Fibroblast of mammary gland (primary cell): Measurements from ENCODE around the gene COQ5.

Source experiments
- DNase-seq: peaks from one replicate; pipeline ENCODE4 v3.0.0-alpha.2; 2010; ENCODE audit warnings: low read depth
- H3K4me3 ChIP-seq: 2 replicates; pipeline ENCODE4 v1.5.1; 2011; ENCODE audit warnings: low read depth, mild to moderate bottlenecking, low read length, moderate library complexity; ENCODE audit not compliant: control insufficient read depth
- TF ChIP-seq, protein P1 (sequence below): conservative IDR thresholded peaks from 2 replicates; pipeline ENCODE4 v1.5.1; 2011; ENCODE audit warnings: low read depth, low read length, inconsistent platforms; ENCODE audit not compliant: control insufficient read depth, insufficient read depth

Gene COQ5

DNA sequence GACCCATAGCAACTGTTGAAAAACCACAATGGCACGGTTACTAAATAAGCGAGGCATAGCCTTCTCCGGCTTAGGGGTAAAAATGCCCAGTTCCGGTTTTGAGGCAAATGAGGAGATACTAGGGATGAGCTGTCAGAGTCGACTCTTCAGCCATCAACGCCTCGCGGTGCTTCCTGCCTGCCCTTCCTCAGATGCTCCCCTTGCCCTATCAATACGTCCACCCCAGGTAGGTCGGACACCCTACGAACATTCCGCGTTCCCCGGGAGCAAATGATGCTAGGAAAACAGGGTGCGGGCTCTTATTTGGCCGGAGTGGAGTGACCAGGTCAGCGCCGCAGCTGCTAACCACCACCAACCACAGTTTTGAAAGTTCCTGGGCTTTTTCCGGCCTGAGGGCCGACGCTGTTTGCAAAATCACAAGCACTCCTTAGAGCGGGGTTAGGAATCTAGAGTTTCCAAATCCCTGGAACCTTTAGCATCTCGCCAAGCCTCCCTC is 60.6 kb downstream of the COQ5 start:
- TF ChIP-seq, protein P1, sequence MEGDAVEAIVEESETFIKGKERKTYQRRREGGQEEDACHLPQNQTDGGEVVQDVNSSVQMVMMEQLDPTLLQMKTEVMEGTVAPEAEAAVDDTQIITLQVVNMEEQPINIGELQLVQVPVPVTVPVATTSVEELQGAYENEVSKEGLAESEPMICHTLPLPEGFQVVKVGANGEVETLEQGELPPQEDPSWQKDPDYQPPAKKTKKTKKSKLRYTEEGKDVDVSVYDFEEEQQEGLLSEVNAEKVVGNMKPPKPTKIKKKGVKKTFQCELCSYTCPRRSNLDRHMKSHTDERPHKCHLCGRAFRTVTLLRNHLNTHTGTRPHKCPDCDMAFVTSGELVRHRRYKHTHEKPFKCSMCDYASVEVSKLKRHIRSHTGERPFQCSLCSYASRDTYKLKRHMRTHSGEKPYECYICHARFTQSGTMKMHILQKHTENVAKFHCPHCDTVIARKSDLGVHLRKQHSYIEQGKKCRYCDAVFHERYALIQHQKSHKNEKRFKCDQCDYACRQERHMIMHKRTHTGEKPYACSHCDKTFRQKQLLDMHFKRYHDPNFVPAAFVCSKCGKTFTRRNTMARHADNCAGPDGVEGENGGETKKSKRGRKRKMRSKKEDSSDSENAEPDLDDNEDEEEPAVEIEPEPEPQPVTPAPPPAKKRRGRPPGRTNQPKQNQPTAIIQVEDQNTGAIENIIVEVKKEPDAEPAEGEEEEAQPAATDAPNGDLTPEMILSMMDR, result no peak
- peak; percentile 66 for DNase-seq
- peak overlapping the region; percentile 81 for H3K4me3 ChIP-seq

DNA sequence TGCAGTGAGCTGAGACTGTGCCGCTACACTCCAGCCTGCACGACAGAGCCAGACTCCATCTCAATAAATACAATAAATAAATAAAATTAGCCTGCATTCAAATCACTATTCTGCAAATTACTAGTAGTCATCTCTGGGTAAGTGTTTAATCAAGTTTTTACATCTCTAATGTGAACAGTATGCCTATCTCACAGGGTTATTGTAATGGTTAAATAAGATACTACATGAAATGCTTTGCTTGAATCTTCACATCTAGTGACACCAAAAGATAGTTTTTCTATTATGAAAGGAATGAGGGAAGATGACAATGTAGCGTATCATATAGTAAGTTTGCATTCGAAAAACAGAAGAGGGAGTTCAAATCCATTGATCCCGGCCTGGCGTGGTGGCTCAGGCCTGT is 61.5 kb downstream of the COQ5 start:
- DNase-seq, result no peak
- TF ChIP-seq, protein P1, result no peak
- no peak overlapping the region for H3K4me3 ChIP-seq

DNA sequence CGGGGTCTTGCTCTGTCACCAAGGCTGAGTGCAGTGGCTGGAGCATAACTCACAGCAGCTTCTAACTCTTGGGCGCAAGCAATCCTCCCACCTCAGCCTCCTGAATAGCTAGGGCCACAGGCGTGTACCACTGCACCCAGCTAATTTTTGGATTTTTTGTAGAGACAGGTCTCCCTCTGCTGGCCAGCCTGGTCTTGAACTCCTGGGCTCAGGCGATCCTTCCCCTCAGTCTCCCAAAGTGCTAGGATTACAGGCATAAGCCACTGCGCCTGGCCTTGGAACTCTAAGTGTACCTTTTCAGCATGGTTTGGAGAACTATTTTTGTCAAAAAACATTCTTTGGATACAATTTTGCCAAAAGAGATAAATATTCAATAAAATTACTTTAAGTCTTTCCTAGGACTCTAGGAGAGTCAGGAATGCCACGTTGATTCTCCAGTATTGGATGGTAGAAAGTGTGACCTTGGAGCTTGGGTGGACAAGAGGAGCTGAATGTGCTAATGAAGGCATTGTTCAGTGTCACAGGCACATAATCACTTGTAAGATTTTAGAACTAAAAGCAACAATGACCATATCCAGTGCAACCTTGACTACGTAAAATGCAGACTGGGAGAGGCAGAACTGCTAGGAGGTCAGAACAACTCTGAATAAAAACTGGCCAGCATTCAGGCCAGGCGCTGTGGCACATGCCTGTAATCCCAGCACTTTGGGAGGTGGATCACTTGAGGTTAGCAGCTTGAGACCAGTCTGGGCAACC is 62.2 kb downstream of the COQ5 start:
- no peak overlapping the region for H3K4me3 ChIP-seq
- peak; percentile 61 for DNase-seq
- TF ChIP-seq, protein P1, result peak; percentile 58

DNA sequence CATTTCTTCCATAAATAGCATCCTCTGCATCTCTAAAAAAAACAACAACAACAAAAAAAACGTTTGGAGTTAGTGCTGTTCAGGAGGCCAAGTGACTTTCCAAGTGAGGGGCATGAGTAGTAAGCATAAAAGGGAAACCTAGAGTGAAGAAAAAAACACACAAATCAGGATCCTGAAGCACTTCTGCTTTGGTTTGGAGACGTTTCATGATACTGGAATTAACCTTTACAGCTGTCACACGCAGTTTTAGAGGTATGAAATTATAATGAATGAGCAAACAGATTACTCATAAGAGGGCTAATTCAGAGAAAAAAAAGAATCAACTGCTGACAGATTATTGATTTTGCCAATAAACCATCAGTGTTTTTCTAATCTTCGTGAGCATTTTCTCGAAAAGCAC is 63.2 kb downstream of the COQ5 start:
- DNase-seq, result no peak
- TF ChIP-seq, protein P1, result no peak
- no peak overlapping the region for H3K4me3 ChIP-seq

DNA sequence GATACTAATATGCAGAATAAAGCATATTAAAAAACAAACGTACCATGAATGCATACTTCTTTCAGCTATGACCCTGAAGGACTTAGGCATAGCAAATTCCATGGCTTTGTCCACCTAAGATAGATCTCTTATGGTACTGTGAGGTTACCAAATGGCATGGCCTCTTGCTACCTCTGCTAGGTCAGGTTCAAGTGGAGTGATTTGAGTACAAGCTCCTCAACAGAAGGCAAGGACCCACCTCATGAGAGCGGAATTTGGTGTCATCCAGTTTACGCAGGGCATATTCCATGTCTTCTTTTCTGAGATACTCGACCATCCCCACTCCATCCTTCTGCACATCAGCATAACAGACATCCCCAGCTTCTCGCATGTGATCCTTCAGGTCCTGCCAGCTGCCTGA is 65.2 kb downstream of the COQ5 start:
- no peak overlapping the region for H3K4me3 ChIP-seq
- TF ChIP-seq, protein P1, result no peak
- no peak for DNase-seq

DNA sequence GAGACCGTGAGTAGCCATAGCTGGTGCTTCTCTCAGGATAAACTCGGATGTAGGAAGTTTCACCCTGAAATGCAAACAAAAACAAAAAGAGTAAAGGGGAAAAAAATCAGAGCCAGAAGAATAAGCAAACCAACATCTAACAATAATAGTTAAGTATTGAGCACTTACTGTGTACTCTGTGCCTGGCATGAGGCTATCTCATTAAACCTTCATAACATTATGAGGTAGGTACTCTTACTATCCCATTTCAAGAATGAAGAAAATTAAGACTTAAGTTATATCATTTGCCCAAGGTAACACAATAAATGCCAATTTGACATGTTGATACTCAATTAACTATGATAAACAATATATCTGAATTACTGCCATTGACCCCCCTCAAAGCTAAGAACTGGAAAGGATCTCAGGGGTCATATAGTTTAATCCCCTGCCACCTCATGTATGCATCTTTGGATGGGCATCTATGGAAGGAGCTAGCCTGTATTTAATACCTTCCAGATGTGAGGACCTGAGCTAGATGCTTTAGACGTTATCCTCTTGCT is 66.8 kb downstream of the COQ5 start:
- TF ChIP-seq, protein P1, result no peak
- DNase-seq, result no peak

More for the DNA sequence above, 66.8 kb downstream of the COQ5 start:
- H3K4me3 ChIP-seq, result no peak overlapping the region
